ENCODE data around the gene C16orf92.
A peak's percentile ranks its signal among the peaks of the same experiment; 100 is the strongest.

Gene C16orf92

GRCh38 chr16:30060836-30061554 lies 38.0 kb downstream of the C16orf92 start:
- H3K79me2 ChIP-seq (ENCODE audit: control insufficient read depth, insufficient read depth, low read length) = peaks cover 4% of the 10 kb centered on the region
- no peak overlapping the region for H3K4me2 ChIP-seq (ENCODE audit: low read length)
- no peak overlapping the region for H3K56ac ChIP-seq (ENCODE audit: low read length)
- H3K4ac ChIP-seq (ENCODE audit: low read depth, low read length) = no peak overlapping the region
- no peak for DNase-seq
- no peak overlapping the region for H2AK5ac ChIP-seq (ENCODE audit: low read length)
- H3K27me3 ChIP-seq (ENCODE audit: insufficient read depth, low read length, poor library complexity) = no peaks in the 10 kb centered on the region
- H2BK15ac ChIP-seq (replicated peaks; ENCODE audit: low read depth) = no peak overlapping the region
- H3K18ac ChIP-seq (ENCODE audit: low read length) = no peak overlapping the region
- H2BK120ac ChIP-seq (ENCODE audit: low read depth, low read length) = no peak overlapping the region
- H3K4me3 ChIP-seq (ENCODE audit: low read length) = no peak overlapping the region
- H3K9ac ChIP-seq (ENCODE audit: low read length) = no peak overlapping the region
- no peak overlapping the region for H3K27ac ChIP-seq (ENCODE audit: low read depth, low read length)
- no CpG with 5 or more reads among the region's 2 CpGs for WGBS (ENCODE audit: extremely low coverage, insufficient coverage, low lambda C conversion rate)
- H4K8ac ChIP-seq (ENCODE audit: low read depth, low read length) = no peak overlapping the region
- H3K23ac ChIP-seq (ENCODE audit: low read length) = no peak overlapping the region
- no peak overlapping the region for H4K5ac ChIP-seq (ENCODE audit: low read length)
- H2BK5ac ChIP-seq (ENCODE audit: low read length) = no peak overlapping the region
- peaks cover 5% of the 10 kb centered on the region for H3K4me1 ChIP-seq (ENCODE audit: control insufficient read depth, low read depth, low read length)
- peaks cover 2% of the 10 kb centered on the region for H3K79me1 ChIP-seq (ENCODE audit: low read length)
- H3K36me3 ChIP-seq (ENCODE audit: control insufficient read depth, insufficient read depth, low read length) = no peaks in the 10 kb centered on the region

DNA sequence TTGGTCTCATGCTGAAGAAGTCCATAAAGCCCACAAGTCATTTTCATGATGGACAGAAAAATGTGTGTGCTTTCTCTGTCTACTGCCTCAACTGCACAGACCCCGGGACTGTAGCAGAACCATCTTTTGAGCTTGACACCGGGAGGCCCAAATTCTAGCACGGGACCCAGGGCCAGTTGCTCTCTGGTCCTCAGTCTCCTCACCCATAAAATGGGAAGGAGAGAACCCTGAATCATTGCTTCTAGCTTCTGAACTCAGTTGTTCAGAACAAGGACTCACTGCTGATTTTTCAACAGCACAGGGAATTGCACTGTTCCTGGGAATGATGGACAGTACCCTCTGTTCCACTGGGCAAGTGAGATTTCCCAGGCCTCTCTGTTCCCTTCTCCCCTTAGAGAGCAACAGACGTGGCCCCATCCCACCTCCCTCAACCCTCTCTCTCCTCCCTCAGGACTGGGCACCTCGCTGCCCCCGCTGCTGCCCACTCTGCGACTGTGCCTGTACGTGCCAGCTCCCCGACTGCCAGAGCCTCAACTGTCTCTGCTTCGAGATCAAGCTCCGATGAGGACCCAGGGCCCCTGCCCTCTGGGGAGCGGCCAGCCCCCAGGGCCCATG lies 40.4 kb downstream of the C16orf92 start:
- Histone ChIP-seq H3K4me2 (ENCODE audit: low read length) (peak overlapping the region; percentile 93), H3K79me2 (ENCODE audit: control insufficient read depth, insufficient read depth, low read length) (peaks cover 21% of the 10 kb centered on the region), H3K4me1 (ENCODE audit: control insufficient read depth, low read depth, low read length) (peaks cover 11% of the 10 kb centered on the region), H3K18ac (ENCODE audit: low read length) (no peak overlapping the region), H2AK5ac (ENCODE audit: low read length) (peak overlapping the region; percentile 58), H3K36me3 (ENCODE audit: control insufficient read depth, insufficient read depth, low read length) (peaks cover 6% of the 10 kb centered on the region), H4K5ac (ENCODE audit: low read length) (no peak overlapping the region), H2BK120ac (ENCODE audit: low read depth, low read length) (no peak overlapping the region), H3K9ac (ENCODE audit: low read length) (peak overlapping the region; percentile 100), H2BK15ac (replicated peaks; ENCODE audit: low read depth) (no peak overlapping the region), H2BK5ac (ENCODE audit: low read length) (no peak overlapping the region), H3K4me3 (ENCODE audit: low read length) (no peak overlapping the region), H3K27me3 (ENCODE audit: insufficient read depth, low read length, poor library complexity) (no peaks in the 10 kb centered on the region), H3K27ac (ENCODE audit: low read depth, low read length) (no peak overlapping the region), H3K56ac (ENCODE audit: low read length) (peak overlapping the region; percentile 100), H4K8ac (ENCODE audit: low read depth, low read length) (no peak overlapping the region), H3K23ac (ENCODE audit: low read length) (peak overlapping the region; percentile 85), H3K79me1 (ENCODE audit: low read length) (peaks cover 14% of the 10 kb centered on the region), H3K4ac (ENCODE audit: low read depth, low read length) (no peak overlapping the region)
- no peak for DNase-seq
- WGBS (ENCODE audit: extremely low coverage, insufficient coverage, low lambda C conversion rate) = no CpG with 5 or more reads among the region's 12 CpGs

- H3K56ac ChIP-seq (ENCODE audit: low read length) = peak overlapping the region; percentile 100
- H3K18ac ChIP-seq (ENCODE audit: low read length) = peak overlapping the region; percentile 31
- no peak overlapping the region for H4K5ac ChIP-seq (ENCODE audit: low read length)
- H3K79me2 ChIP-seq (ENCODE audit: control insufficient read depth, insufficient read depth, low read length) = peaks cover 22% of the 10 kb centered on the region
- H2AK5ac ChIP-seq (ENCODE audit: low read length) = no peak overlapping the region
- H3K27me3 ChIP-seq (ENCODE audit: insufficient read depth, low read length, poor library complexity) = no peaks in the 10 kb centered on the region
- H3K9ac ChIP-seq (ENCODE audit: low read length) = peak overlapping the region; percentile 100
- H3K4ac ChIP-seq (ENCODE audit: low read depth, low read length) = peak overlapping the region; percentile 98
- no CpG with 5 or more reads among the region's 27 CpGs for WGBS (ENCODE audit: extremely low coverage, insufficient coverage, low lambda C conversion rate)
- H4K8ac ChIP-seq (ENCODE audit: low read depth, low read length) = peak overlapping the region; percentile 28
- H3K4me2 ChIP-seq (ENCODE audit: low read length) = peak overlapping the region; percentile 93
- peak overlapping the region; percentile 46 for H2BK120ac ChIP-seq (ENCODE audit: low read depth, low read length)
- H3K4me3 ChIP-seq (ENCODE audit: low read length) = peak overlapping the region; percentile 86
- H2BK15ac ChIP-seq (replicated peaks; ENCODE audit: low read depth) = no peak overlapping the region
- H3K23ac ChIP-seq (ENCODE audit: low read length) = peak overlapping the region; percentile 85
- H3K4me1 ChIP-seq (ENCODE audit: control insufficient read depth, low read depth, low read length) = peaks cover 11% of the 10 kb centered on the region
- no peak overlapping the region for H2BK5ac ChIP-seq (ENCODE audit: low read length)
- peak overlapping the region; percentile 100 for H3K27ac ChIP-seq (ENCODE audit: low read depth, low read length)
- peaks cover 20% of the 10 kb centered on the region for H3K79me1 ChIP-seq (ENCODE audit: low read length)
- peak; percentile 77 for DNase-seq
- peaks cover 11% of the 10 kb centered on the region for H3K36me3 ChIP-seq (ENCODE audit: control insufficient read depth, insufficient read depth, low read length)
These were observed 41.1 kb downstream of the C16orf92 start for GRCh38 chr16:30063893-30064728.

GRCh38 chr16:30064729-30065101 lies 41.7 kb downstream of the C16orf92 start:
- H2AK5ac ChIP-seq (ENCODE audit: low read length) = no peak overlapping the region
- peak overlapping the region; percentile 46 for H2BK120ac ChIP-seq (ENCODE audit: low read depth, low read length)
- H2BK5ac ChIP-seq (ENCODE audit: low read length) = peak overlapping the region; percentile 100
- H3K9ac ChIP-seq (ENCODE audit: low read length) = peak overlapping the region; percentile 100
- H3K27me3 ChIP-seq (ENCODE audit: insufficient read depth, low read length, poor library complexity) = no peaks in the 10 kb centered on the region
- H3K79me1 ChIP-seq (ENCODE audit: low read length) = peaks cover 25% of the 10 kb centered on the region
- peak overlapping the region; percentile 93 for H3K4me2 ChIP-seq (ENCODE audit: low read length)
- peaks cover 25% of the 10 kb centered on the region for H3K79me2 ChIP-seq (ENCODE audit: control insufficient read depth, insufficient read depth, low read length)
- peak overlapping the region; percentile 98 for H3K4ac ChIP-seq (ENCODE audit: low read depth, low read length)
- H3K23ac ChIP-seq (ENCODE audit: low read length) = peak overlapping the region; percentile 39
- peak overlapping the region; percentile 86 for H3K4me3 ChIP-seq (ENCODE audit: low read length)
- DNase-seq = no peak
- no CpG with 5 or more reads among the region's 25 CpGs for WGBS (ENCODE audit: extremely low coverage, insufficient coverage, low lambda C conversion rate)
- no peak overlapping the region for H4K5ac ChIP-seq (ENCODE audit: low read length)
- H3K36me3 ChIP-seq (ENCODE audit: control insufficient read depth, insufficient read depth, low read length) = peaks cover 17% of the 10 kb centered on the region
- no peak overlapping the region for H2BK15ac ChIP-seq (replicated peaks; ENCODE audit: low read depth)
- peak overlapping the region; percentile 100 for H3K56ac ChIP-seq (ENCODE audit: low read length)
- peak overlapping the region; percentile 31 for H3K18ac ChIP-seq (ENCODE audit: low read length)
- no peak overlapping the region for H4K8ac ChIP-seq (ENCODE audit: low read depth, low read length)
- peak overlapping the region; percentile 100 for H3K27ac ChIP-seq (ENCODE audit: low read depth, low read length)
- peaks cover 11% of the 10 kb centered on the region for H3K4me1 ChIP-seq (ENCODE audit: control insufficient read depth, low read depth, low read length)

GRCh38 chr16:30065102-30065942 lies 42.3 kb downstream of the C16orf92 start, which contains the start of gene ALDOA:
ALDOA (plus strand) TSS chr16:30065760; CDS start chr16:30066898, 1,138 bp downstream.
- Histone ChIP-seq H3K56ac (ENCODE audit: low read length) (peak within 1 kb of the TSS; percentile 100), H3K4me2 (ENCODE audit: low read length) (peak within 1 kb of the TSS; percentile 93), H3K27me3 (ENCODE audit: insufficient read depth, low read length, poor library complexity) (no peaks in the 10 kb centered on the region), H2BK15ac (replicated peaks; ENCODE audit: low read depth) (no peak within 1 kb of the TSS), H3K36me3 (ENCODE audit: control insufficient read depth, insufficient read depth, low read length) (peaks cover 20% of the 10 kb centered on the region), H3K18ac (ENCODE audit: low read length) (peak within 1 kb of the TSS; percentile 53), H3K79me1 (ENCODE audit: low read length) (peaks cover 28% of the 10 kb centered on the region), H3K9ac (ENCODE audit: low read length) (peak within 1 kb of the TSS; percentile 100), H3K27ac (ENCODE audit: low read depth, low read length) (peak within 1 kb of the TSS; percentile 100), H3K4me3 (ENCODE audit: low read length) (peak within 1 kb of the TSS; percentile 88), H4K5ac (ENCODE audit: low read length) (no peak within 1 kb of the TSS), H3K4ac (ENCODE audit: low read depth, low read length) (peak within 1 kb of the TSS; percentile 98), H4K8ac (ENCODE audit: low read depth, low read length) (no peak within 1 kb of the TSS), H3K23ac (ENCODE audit: low read length) (peak within 1 kb of the TSS; percentile 96), H2AK5ac (ENCODE audit: low read length) (peak within 1 kb of the TSS; percentile 94), H3K79me2 (ENCODE audit: control insufficient read depth, insufficient read depth, low read length) (peaks cover 25% of the 10 kb centered on the region), H3K4me1 (ENCODE audit: control insufficient read depth, low read depth, low read length) (peaks cover 11% of the 10 kb centered on the region), H2BK120ac (ENCODE audit: low read depth, low read length) (peak within 1 kb of the TSS; percentile 46), H2BK5ac (ENCODE audit: low read length) (peak within 1 kb of the TSS; percentile 100)
- peak; percentile 99 for DNase-seq
- WGBS (ENCODE audit: extremely low coverage, insufficient coverage, low lambda C conversion rate) = no CpG with 5 or more reads among the region's 99 CpGs
